HG02623 (cell line): ENCODE results near the gene PHKB.
"Not testable (repeated sequence)": the region's sequence is repeated elsewhere in the genome, so short reads cannot be mapped to it uniquely, and the experiment has no call there.

ENCODE experiments used
- ATAC-seq: cut with Tn5 transposase; IDR thresholded peaks from one replicate; pipeline ENCODE4 v1.9.1; 2021; ENCODE audit warnings: moderate library complexity; ENCODE audit not compliant: unreplicated experiment

Gene PHKB

GRCh38 chr16:47554587-47554986 is 93.5 kb downstream of the PHKB start:
- ATAC-seq: not testable (repeated sequence)

- ATAC-seq: no peak
Observed at GRCh38 chr16:47561286-47561685, 100.2 kb downstream of the PHKB start.

DNA sequence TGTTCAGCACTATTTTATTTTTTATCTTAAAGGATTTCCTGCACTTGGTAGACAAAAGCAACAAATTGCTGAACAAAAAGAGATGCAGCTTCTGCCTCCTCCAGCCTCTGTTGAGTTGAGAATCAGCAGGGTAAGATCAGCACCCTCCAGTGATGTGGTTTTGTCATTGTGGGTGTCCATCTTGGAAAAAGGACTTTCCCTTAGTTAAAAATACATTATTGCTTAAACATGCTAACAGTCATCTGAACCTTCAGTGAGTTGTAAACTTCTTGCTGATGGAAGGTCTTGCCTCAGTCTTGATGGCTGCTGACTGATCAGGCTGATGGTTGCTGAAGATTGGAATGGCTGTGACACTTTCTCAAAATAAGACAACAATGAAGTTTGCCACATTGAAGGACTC is 101.2 kb downstream of the PHKB start:
- ATAC-seq: no peak

DNA sequence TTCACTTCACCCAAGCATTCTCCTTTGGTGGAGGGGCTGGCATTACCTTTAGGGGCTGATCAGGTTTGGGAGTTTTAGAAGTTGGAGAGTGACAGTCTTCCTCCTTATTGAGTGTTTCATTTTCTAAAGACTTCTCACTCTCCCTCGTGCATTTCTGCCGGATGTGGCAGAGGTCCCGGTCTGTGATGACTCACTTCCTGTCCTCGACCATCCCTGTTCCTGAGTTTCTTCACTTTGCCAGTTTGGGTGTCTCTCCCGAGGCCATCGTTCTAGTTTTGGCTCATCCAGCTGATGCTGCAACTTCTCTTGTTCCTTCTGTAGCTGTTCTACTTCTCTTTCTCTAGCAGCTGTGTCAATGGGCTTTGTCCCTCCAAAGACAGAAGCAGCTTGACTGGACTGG is 104.3 kb downstream of the PHKB start:
- no peak for ATAC-seq

GRCh38 chr16:47567321-47567720 is 106.2 kb downstream of the PHKB start:
- ATAC-seq: no peak

DNA sequence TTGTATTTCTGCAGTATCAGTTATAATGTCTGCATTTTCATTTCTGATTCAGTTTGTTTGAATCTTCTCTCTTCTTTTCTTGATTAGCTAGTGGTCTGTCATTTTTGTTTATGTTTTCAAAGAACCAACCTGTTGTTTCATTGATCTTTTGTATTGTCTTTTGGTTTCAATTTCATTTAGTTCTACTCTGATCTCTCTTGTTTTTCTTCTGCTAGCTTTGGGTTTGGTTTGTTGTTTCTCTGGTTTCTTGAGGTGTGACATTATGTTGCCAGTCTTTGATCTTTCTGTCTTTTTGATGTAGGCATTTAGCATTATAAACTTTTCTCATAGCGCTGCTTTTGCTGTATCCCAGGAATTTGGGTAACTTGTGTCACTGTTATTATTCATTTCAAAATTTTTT is 107.2 kb downstream of the PHKB start:
- no peak for ATAC-seq

DNA sequence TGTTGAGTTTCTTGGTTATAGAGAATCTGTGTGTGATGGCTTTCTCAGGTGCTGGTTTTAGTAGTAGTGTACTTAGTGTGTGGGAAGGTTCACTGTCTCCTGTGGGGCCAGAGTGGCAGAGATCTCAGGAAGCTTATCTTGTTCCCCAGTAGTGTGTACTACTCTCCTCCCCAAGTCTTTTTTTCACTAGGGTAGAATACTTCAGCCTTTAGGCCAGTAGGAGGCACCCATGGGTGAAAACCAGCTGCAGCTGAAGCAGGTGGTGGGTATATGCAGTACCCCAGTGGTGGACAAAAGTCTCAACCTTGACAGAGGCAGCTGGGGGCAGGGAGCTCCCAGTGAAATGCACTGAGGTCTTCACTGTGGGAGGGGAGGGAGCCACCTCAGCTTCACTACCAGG is 109.9 kb downstream of the PHKB start:
- ATAC-seq: no peak

DNA sequence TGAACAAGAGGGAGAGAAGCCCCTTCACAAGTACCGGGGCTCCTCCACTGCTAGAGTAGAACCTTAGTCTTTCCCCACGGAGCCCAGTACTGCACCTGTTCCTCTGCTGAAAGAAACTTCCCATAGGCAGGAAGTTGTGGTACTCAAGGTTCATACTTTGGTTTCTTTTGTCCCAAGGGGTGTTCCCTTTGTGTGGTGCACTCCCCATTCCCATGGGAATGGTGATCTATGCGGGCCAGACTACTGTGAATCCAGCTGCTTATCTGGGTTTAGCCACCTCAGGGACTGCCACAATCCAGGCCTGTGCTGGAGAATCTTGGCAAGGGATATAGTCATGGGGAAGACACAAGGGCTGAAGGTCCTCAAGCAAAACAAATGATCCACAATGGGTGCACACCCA is 110.6 kb downstream of the PHKB start:
- ATAC-seq: no peak

- ATAC-seq: no peak
Observed at GRCh38 chr16:47574091-47575054, 113.2 kb downstream of the PHKB start.

DNA sequence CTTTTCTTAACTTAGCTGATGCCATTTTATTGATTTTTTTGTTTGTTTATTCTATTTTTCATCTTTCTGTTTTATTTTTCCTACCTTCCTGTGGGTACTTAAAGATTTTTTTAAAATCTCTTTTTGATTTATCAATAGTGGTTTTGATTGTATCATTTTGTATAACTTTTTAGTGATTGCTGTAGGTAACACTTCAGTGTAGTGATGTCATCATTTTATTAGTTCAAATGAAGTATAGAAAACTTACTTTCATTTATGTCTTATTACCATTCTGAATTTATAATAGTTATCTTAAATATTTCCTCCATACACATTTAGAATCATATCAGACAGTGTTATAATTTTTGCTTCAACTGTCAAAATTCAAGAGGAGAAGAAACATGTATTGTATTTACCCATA is 115.9 kb downstream of the PHKB start:
- ATAC-seq: no peak

- ATAC-seq: no peak
Observed at GRCh38 chr16:47578033-47578432, 116.9 kb downstream of the PHKB start.

DNA sequence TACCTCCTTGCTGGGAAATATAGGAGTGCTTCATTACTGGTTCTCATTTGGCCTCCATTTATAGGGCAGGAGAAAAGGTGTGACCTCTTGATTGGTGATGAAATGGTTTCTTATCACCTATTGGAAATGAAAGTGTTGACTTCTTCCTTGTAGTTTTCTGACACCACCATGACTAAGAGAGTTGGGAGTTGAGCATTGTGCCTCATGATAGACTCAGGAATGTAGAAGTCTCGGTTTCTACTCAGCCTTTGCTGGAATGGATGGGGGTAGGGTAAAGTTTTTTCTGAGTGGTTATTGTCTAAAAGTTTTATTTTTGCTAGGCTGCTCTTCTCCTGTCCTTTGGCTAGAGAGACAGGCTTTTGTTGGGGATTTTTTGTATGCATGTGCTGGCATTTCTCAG is 117.4 kb downstream of the PHKB start:
- no peak for ATAC-seq

DNA sequence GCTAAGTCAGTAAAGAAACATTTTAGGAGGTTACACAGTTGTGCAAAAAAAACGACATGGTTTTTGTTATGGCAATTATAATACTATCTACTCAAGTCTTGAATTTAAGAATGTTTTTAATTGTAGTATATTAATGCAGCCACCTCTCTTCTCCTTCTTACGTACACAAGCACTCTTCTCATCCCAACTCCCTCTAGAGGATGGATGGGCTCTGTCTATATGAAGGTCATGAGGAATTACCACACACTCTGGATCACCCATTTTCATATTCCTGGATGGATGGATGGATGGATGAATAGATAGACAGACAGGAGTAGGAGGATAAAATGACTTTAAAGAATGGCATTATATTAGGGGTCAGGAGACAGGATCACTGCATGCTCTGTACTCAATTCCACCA is 120.0 kb downstream of the PHKB start:
- no peak for ATAC-seq

DNA sequence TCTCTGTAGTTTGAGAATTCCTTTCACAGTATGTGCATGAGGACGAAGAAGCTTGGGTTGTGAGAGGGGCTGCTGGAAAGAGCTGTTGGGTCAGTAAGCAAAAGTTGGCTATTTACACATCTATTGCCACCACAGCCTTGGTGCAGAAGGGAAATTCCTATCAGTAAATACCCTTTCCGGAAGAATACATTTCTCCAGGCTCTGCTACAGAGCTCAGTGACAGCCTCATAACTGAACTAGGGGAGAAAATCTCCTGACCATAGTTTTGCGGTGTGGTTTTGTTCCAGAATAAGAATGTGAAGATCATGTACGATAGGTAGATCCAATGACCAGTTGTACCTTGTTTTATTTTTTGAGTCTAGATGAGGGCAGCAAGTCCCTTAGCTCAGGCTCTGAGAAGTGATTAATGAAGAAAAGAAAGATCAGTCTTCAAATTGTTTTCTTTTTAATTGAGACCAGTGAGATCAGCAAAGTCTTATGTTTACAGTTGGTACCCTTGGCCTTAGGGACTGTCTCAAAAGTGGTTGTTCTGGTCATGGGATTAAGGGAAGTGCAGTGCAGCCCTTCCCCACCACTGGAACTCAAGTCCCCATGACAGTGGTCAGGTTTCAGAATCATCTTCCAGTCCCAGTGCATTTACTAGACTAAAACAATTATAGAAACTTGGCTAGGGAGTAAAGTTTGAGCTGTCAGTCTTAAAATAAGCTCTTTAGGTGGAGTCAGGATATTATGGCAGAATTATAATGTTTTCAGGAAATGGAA is 123.5 kb downstream of the PHKB start:
- ATAC-seq: no peak

DNA sequence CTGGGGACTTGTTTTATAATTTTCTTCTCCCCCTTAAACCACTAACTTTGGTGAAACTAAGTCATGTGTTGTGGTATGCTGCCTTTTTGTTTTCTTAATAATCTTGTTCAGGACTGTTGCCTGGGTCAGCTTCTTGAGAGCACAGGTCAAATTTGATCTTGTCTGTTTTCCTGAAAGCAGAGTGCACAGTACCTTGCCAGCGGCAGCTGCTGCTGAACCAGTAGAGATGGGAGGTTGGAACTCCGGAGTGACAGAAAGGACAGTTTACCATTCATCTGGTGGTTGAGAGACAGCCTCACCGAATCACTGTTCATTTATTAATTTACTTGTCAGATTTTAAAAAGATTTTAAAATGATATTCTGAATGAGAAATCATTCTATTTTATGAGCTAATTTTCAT is 125.0 kb downstream of the PHKB start:
- ATAC-seq: no peak

GRCh38 chr16:47590472-47590871 is 129.3 kb downstream of the PHKB start:
- no peak for ATAC-seq

DNA sequence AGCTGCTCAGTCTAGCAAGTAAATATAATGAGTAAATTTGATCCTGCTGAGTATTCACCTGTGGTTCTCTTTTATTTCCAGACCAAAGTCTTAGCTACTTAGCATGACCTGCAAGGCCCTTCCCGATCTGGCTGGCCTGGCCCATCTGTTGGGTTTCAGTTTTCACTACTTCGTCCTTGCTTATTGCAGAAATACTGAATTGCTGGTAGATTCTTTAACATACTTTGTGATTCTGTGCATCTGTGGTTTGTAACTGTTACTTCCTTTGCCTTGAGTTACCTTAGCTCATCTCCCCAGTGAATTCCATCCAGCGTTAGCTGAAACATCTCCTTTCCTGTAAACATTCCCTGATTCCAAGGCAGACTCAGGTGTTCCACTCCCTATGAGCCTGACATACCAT is 131.1 kb downstream of the PHKB start:
- no peak for ATAC-seq

DNA sequence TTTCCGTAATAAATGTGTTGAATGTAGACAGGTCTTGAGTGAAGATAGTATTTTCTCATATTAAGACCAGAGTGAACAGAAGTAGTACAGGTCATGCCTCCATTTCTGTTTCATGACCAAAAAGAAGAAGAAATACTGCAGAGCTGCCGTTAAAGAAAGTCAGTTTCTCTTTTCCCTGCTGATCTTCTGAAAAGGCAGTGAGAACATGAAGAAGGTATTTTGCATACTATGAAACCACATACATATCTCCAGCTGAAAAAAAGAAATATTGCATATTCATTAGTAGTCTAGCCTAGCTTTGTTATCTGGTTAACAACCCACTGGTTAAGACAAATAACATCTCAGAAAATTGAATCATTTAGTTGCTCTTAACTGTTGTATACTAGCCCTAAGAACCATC is 138.4 kb downstream of the PHKB start:
- ATAC-seq: peak; percentile 73

- no peak for ATAC-seq
Observed at GRCh38 chr16:47600376-47600775, 139.2 kb downstream of the PHKB start.

DNA sequence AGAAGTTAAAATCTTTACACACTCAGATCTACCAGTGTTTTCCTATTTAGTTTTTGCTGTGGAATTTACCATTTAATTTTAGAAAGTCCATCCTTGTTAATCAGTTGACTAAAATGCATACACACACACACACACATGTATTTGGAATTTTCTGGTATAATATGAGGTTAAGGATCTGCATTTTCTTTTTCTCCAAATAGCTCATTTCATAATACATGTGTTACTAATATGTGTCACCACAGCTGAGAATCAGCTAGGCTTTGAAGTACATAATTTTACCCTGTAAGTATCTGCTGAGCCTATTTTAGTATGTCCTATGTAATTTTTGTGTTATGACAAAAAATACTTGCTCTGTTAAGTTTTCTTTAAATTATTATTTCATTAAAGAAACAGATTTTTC is 143.2 kb downstream of the PHKB start:
- no peak for ATAC-seq

GRCh38 chr16:47611042-47611441 is 149.9 kb downstream of the PHKB start:
- ATAC-seq: no peak

GRCh38 chr16:47611848-47612493 is 150.8 kb downstream of the PHKB start:
- no peak for ATAC-seq
